Memory B cell (primary cell): Measurements from ENCODE around the gene SHF.

Experiments
- ATAC-seq: fragments of 150-1000 bp; cut with Tn5 transposase; 2 replicates; pipeline ENCODE4 v1.10.0; 2021; ENCODE audit warnings: low read depth, mild to moderate bottlenecking, moderate library complexity
- DNase-seq, 2 donors: peaks; one replicate each; pipeline ENCODE4 v3.0.0; 2022; ENCODE audit warnings: low spot score in 2 of 2
- H3K27ac Mint-ChIP-seq: one replicate; pipeline ENCODE4 v1.8.0; 2022; ENCODE audit warnings: mild to moderate bottlenecking, moderate library complexity, mixed read lengths
- H3K27me3 Mint-ChIP-seq: one replicate; pipeline ENCODE4 v1.8.0; 2022; ENCODE audit warnings: mixed read lengths
- H3K36me3 Mint-ChIP-seq: one replicate; pipeline ENCODE4 v1.8.0; 2022; ENCODE audit warnings: mild to moderate bottlenecking, mixed read lengths
- H3K4me1 Mint-ChIP-seq: one replicate; pipeline ENCODE4 v1.8.0; 2022; ENCODE audit warnings: mixed read lengths
- H3K4me3 Mint-ChIP-seq: one replicate; pipeline ENCODE4 v1.8.0; 2022; ENCODE audit warnings: mild to moderate bottlenecking, moderate library complexity, mixed read lengths
- H3K9me3 Mint-ChIP-seq: one replicate; pipeline ENCODE4 v1.8.0; 2022; ENCODE audit warnings: mixed read lengths

SHF gene

GRCh38 chr15:45150997-45151396 lies 36.8 kb downstream of the SHF start:
- Mint-ChIP-seq H3K27me3 (no peaks in the 10 kb centered on the region), H3K36me3 (peaks cover 4% of the 10 kb centered on the region), H3K9me3 (no peaks in the 10 kb centered on the region), H3K4me3 (no peak overlapping the region), H3K27ac (no peak overlapping the region), H3K4me1 (peaks cover under 1% of the 10 kb centered on the region)
- ATAC-seq (no peak), DNase-seq (no peak)

GRCh38 chr15:45150481-45150880 lies 37.3 kb downstream of the SHF start:
- no peak for DNase-seq
- no peaks in the 10 kb centered on the region for H3K27me3 Mint-ChIP-seq
- H3K36me3 Mint-ChIP-seq, result peaks cover 4% of the 10 kb centered on the region
- H3K27ac Mint-ChIP-seq, result no peak overlapping the region
- no peaks in the 10 kb centered on the region for H3K9me3 Mint-ChIP-seq
- no peak for ATAC-seq
- H3K4me3 Mint-ChIP-seq, result no peak overlapping the region
- peaks cover 2% of the 10 kb centered on the region for H3K4me1 Mint-ChIP-seq

GRCh38 chr15:45149060-45149459 lies 38.7 kb downstream of the SHF start:
- ATAC-seq (no peak), DNase-seq (no peak)
- Mint-ChIP-seq H3K27ac (no peak overlapping the region), H3K4me3 (no peak overlapping the region), H3K4me1 (peaks cover 2% of the 10 kb centered on the region), H3K36me3 (peaks cover 4% of the 10 kb centered on the region), H3K27me3 (no peaks in the 10 kb centered on the region), H3K9me3 (no peaks in the 10 kb centered on the region)

- Mint-ChIP-seq H3K27me3 (no peaks in the 10 kb centered on the region), H3K27ac (no peak overlapping the region), H3K4me3 (no peak overlapping the region), H3K36me3 (peaks cover 4% of the 10 kb centered on the region), H3K9me3 (no peaks in the 10 kb centered on the region), H3K4me1 (peaks cover 2% of the 10 kb centered on the region)
- DNase-seq (no peak), ATAC-seq (no peak)
Measured at GRCh38 chr15:45148076-45149059, 39.4 kb downstream of the SHF start.

- no peak overlapping the region for H3K27ac Mint-ChIP-seq
- peaks cover 2% of the 10 kb centered on the region for H3K4me1 Mint-ChIP-seq
- no peaks in the 10 kb centered on the region for H3K9me3 Mint-ChIP-seq
- H3K4me3 Mint-ChIP-seq, result no peak overlapping the region
- H3K36me3 Mint-ChIP-seq, result peaks cover 3% of the 10 kb centered on the region
- no peak for DNase-seq
- no peaks in the 10 kb centered on the region for H3K27me3 Mint-ChIP-seq
- no peak for ATAC-seq
Measured at GRCh38 chr15:45147606-45148005, 40.2 kb downstream of the SHF start.

GRCh38 chr15:45146405-45146804 lies 41.4 kb downstream of the SHF start:
- Mint-ChIP-seq H3K4me1 (peaks cover 2% of the 10 kb centered on the region), H3K4me3 (no peak overlapping the region), H3K36me3 (no peaks in the 10 kb centered on the region), H3K9me3 (no peaks in the 10 kb centered on the region), H3K27me3 (no peaks in the 10 kb centered on the region), H3K27ac (no peak overlapping the region)
- ATAC-seq, result no peak
- no peak for DNase-seq

GRCh38 chr15:45144775-45145174 lies 43.0 kb downstream of the SHF start:
- H3K4me1 Mint-ChIP-seq, result peaks cover 2% of the 10 kb centered on the region
- ATAC-seq (no peak), DNase-seq (no peak)
- no peaks in the 10 kb centered on the region for H3K36me3 Mint-ChIP-seq
- H3K27ac Mint-ChIP-seq, result no peak overlapping the region
- H3K9me3 Mint-ChIP-seq, result no peaks in the 10 kb centered on the region
- H3K4me3 Mint-ChIP-seq, result no peak overlapping the region
- no peaks in the 10 kb centered on the region for H3K27me3 Mint-ChIP-seq

- no peak overlapping the region for H3K4me3 Mint-ChIP-seq
- ATAC-seq (no peak), DNase-seq (no peak)
- H3K9me3 Mint-ChIP-seq, result no peaks in the 10 kb centered on the region
- H3K27ac Mint-ChIP-seq, result no peak overlapping the region
- H3K4me1 Mint-ChIP-seq, result peaks cover 2% of the 10 kb centered on the region
- H3K27me3 Mint-ChIP-seq, result no peaks in the 10 kb centered on the region
- H3K36me3 Mint-ChIP-seq, result no peaks in the 10 kb centered on the region
Measured at GRCh38 chr15:45143946-45144345, 43.8 kb downstream of the SHF start.

- Mint-ChIP-seq H3K36me3 (no peaks in the 10 kb centered on the region), H3K4me3 (no peak overlapping the region), H3K9me3 (no peaks in the 10 kb centered on the region), H3K4me1 (peaks cover 2% of the 10 kb centered on the region), H3K27ac (no peak overlapping the region), H3K27me3 (no peaks in the 10 kb centered on the region)
- ATAC-seq, result no peak
- no peak for DNase-seq
Measured at GRCh38 chr15:45143056-45143455, 44.7 kb downstream of the SHF start.

- Mint-ChIP-seq H3K36me3 (no peaks in the 10 kb centered on the region), H3K27ac (no peak overlapping the region), H3K4me3 (no peak overlapping the region), H3K4me1 (peaks cover 2% of the 10 kb centered on the region), H3K9me3 (no peaks in the 10 kb centered on the region), H3K27me3 (peaks cover 2% of the 10 kb centered on the region)
- DNase-seq, result no peak
- no peak for ATAC-seq
Measured at GRCh38 chr15:45141386-45141785, 46.4 kb downstream of the SHF start.

GRCh38 chr15:45140557-45141250 lies 47.1 kb downstream of the SHF start:
- ATAC-seq (no peak), DNase-seq (no peak)
- H3K27me3 Mint-ChIP-seq, result peaks cover 4% of the 10 kb centered on the region
- no peak overlapping the region for H3K4me3 Mint-ChIP-seq
- H3K4me1 Mint-ChIP-seq, result no peaks in the 10 kb centered on the region
- H3K27ac Mint-ChIP-seq, result no peak overlapping the region
- H3K36me3 Mint-ChIP-seq, result no peaks in the 10 kb centered on the region
- no peaks in the 10 kb centered on the region for H3K9me3 Mint-ChIP-seq

- Mint-ChIP-seq H3K4me1 (peaks cover 3% of the 10 kb centered on the region), H3K27ac (no peak overlapping the region), H3K36me3 (no peaks in the 10 kb centered on the region), H3K9me3 (no peaks in the 10 kb centered on the region), H3K27me3 (peaks cover 5% of the 10 kb centered on the region), H3K4me3 (no peak overlapping the region)
- no peak for ATAC-seq
- DNase-seq, result no peak
Measured at GRCh38 chr15:45139770-45140169, 48.0 kb downstream of the SHF start.

GRCh38 chr15:45138814-45139765 lies 48.7 kb downstream of the SHF start:
- no peaks in the 10 kb centered on the region for H3K9me3 Mint-ChIP-seq

GRCh38 chr15:45137703-45138102 lies 50.1 kb downstream of the SHF start:
- H3K27me3 Mint-ChIP-seq, result peaks cover 15% of the 10 kb centered on the region
- DNase-seq (no peak), ATAC-seq (no peak)
- H3K27ac Mint-ChIP-seq, result no peak overlapping the region
- no peaks in the 10 kb centered on the region for H3K36me3 Mint-ChIP-seq
- no peaks in the 10 kb centered on the region for H3K9me3 Mint-ChIP-seq
- no peak overlapping the region for H3K4me3 Mint-ChIP-seq
- H3K4me1 Mint-ChIP-seq, result peaks cover 8% of the 10 kb centered on the region

More at GRCh38 chr15:45138814-45139765, 48.7 kb downstream of the SHF start:
- no peak for ATAC-seq
- Mint-ChIP-seq H3K36me3 (no peaks in the 10 kb centered on the region), H3K27me3 (peaks cover 10% of the 10 kb centered on the region), H3K4me1 (peaks cover 8% of the 10 kb centered on the region), H3K27ac (no peak overlapping the region), H3K4me3 (no peak overlapping the region)
- DNase-seq, result no peak
